Measurements from ENCODE around the gene PLPP3.

DNA sequence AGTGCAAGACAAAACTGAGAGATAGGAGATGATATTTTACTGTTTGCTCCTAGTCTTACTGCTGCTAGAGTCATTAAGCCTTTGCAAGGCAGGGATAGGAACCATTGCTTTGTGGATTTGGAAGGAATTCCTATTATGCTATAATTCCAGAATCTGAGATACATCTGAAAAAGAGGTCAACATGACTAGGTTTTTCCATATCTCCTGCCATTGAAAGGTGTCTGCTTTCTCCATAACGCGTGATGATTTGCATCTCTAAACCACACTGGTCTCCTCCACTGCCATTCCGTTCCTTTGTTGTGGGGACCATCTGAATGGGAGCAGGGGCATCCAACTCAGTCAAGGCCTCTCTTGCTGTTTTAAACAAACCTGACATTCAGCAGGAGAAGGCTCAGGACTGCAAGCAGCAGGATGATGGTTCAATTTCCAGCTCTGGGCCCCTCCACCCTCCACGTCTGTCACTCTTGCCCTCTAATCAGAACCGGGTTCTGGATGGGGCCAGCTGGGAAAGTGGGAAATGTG lies 45.2 kb downstream of the PLPP3 start:
- TF ChIP-seq, protein P1, sequence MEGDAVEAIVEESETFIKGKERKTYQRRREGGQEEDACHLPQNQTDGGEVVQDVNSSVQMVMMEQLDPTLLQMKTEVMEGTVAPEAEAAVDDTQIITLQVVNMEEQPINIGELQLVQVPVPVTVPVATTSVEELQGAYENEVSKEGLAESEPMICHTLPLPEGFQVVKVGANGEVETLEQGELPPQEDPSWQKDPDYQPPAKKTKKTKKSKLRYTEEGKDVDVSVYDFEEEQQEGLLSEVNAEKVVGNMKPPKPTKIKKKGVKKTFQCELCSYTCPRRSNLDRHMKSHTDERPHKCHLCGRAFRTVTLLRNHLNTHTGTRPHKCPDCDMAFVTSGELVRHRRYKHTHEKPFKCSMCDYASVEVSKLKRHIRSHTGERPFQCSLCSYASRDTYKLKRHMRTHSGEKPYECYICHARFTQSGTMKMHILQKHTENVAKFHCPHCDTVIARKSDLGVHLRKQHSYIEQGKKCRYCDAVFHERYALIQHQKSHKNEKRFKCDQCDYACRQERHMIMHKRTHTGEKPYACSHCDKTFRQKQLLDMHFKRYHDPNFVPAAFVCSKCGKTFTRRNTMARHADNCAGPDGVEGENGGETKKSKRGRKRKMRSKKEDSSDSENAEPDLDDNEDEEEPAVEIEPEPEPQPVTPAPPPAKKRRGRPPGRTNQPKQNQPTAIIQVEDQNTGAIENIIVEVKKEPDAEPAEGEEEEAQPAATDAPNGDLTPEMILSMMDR (conservative IDR thresholded peaks at IDR 0.05 in 1 of 2, IDR thresholded peaks at IDR 0.05 in 1 of 2; ENCODE audit: low read depth in 1 of 2, low read length in 2 of 2), result no peak
- TF ChIP-seq EZH2 (IDR thresholded peaks at IDR 0.05; ENCODE audit: low read length, missing control alignments), result no peak

Data from fibroblast of lung (primary cell).